Esophagus muscularis mucosa (tissue), 4 donors: ENCODE data around the gene OR2A12. TPM values are rescaled to one million over a fixed set of nuclear protein-coding genes. Genes with fewer than 3 reads are reported as not detected.

Experiments used
- DNase-seq: peaks from one replicate; pipeline ENCODE4 v3.0.0-alpha.2; 2017; ENCODE audit errors: extremely low spot score
- H3K27ac ChIP-seq, 4 donors: fragments of 200-600 bp; sonication (generic); replicated peaks in 1 of 4; 1 replicate in 3 of 4; 2 replicates in 1 of 4; pipeline ENCODE4 v1.5.1; 2016 to 2019; ENCODE audit warnings: mild to moderate bottlenecking in 1 of 4
- H3K27me3 ChIP-seq, 4 donors: fragments of 200-600 bp; sonication (generic); one replicate each; pipeline versions ENCODE4 v1.5.1 to v1.6.0; 2016 to 2019
- H3K36me3 ChIP-seq, 4 donors: fragments of 200-600 bp; sonication (generic); one replicate each; pipeline ENCODE4 v1.5.1; 2016 to 2019
- H3K4me1 ChIP-seq, 4 donors: fragments of 200-600 bp; sonication (generic); one replicate each; pipeline ENCODE4 v1.5.1; 2016 to 2019
- H3K4me3 ChIP-seq, 4 donors: fragments of 200-600 bp; sonication (generic); 1 replicate in 2 of 4; 2 replicates in 2 of 4; pipeline ENCODE4 v1.5.1; 2016 to 2019; ENCODE audit warnings: mild to moderate bottlenecking in 4 of 4, moderate library complexity in 1 of 4
- H3K9me3 ChIP-seq, 4 donors: fragments of 200-600 bp; sonication (generic); 1 replicate in 3 of 4; 2 replicates in 1 of 4; pipeline ENCODE4 v1.5.1; 2016 to 2019
- EP300 ChIP-seq: sonication (generic); formaldehyde crosslinking; IDR thresholded peaks from one replicate; pipeline ENCODE4 v1.6.1; 2017; ENCODE audit warnings: antibody characterized with exemption
- POLR2A ChIP-seq: fragments of 450-650 bp; IDR thresholded peaks from one replicate; pipeline ENCODE4 v1.6.1; 2017; ENCODE audit warnings: antibody characterized with exemption, moderate library complexity, mild to moderate bottlenecking, low read depth
- POLR2AphosphoS5 ChIP-seq, 2 donors: sonication (generic); formaldehyde crosslinking; IDR thresholded peaks; one replicate each; pipeline ENCODE4 v1.6.1; 2017; ENCODE audit warnings: antibody characterized with exemption in 2 of 2
- WGBS: methylation state at CpG from one replicate; pipeline ENCODE4 v1.1.5; 2018; 5-methylcytosine and 5-hydroxymethylcytosine counted together
- intact Hi-C: fragments of 100-400 bp; cut with DNase I; formaldehyde crosslinking; loops from one replicate; pipeline ENCODE4 v1.15.1; 2023
- total RNA-seq, 4 donors: library from RNA; depleted of rRNA; stranded (reverse); fragments of >200 nt; gene quantifications; one replicate each; pipeline versions ENCODE4 v1.1.0 to v1.2.1, GENCODE V29; 2016
- TF ChIP-seq, protein P1 (sequence below), 3 experiments: fragments of 200-600 bp in 2 of 3; fragments of 450-650 bp in 1 of 3; sonication (generic) in 2 of 3; IDR thresholded peaks; one replicate each; pipeline ENCODE4 v1.5.1; 2017 to 2019; ENCODE audit warnings: antibody characterized with exemption in 3 of 3, mild to moderate bottlenecking in 2 of 3, moderate library complexity in 1 of 3

The OR2A12 gene
- total RNA-seq, 4 donors from 2014 or later, result not detected

DNA sequence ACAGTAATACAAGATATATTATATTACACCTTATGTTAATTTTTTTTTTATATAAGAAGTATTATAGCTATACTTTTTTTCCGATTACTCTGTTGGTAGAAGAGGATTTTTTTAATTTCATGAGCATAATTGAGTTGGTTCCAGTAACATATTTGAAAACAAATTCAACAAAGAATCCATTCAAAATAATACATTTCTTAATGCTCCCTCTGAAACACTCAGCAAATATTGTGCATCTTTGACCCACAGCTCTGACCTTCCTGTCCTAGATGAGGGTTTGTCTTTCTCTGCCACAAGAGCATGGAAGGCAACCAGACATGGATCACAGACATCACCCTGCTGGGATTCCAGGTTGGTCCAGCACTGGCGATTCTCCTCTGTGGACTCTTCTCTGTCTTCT lies 23.2 kb downstream of the OR2A12 start, which contains the start of gene OR2A2:
Gene OR2A2, plus strand, starts transcription at position 301 of the 400 bp plus-strand sequence. Its CDS starts 0 bp downstream, at position 301.
- intact Hi-C loops, result no loop called here
- DNase-seq, result no peak
- no peaks in the 10 kb centered on the region for H3K9me3 ChIP-seq
- no peak within 1 kb of the TSS for H3K27ac ChIP-seq
- H3K4me3 ChIP-seq, result no peak within 1 kb of the TSS
- H3K4me1 ChIP-seq, result no peaks in the 10 kb centered on the region
- 89% methylated on average over 2 of the region's 2 CpGs for WGBS
- TF ChIP-seq, protein P1, sequence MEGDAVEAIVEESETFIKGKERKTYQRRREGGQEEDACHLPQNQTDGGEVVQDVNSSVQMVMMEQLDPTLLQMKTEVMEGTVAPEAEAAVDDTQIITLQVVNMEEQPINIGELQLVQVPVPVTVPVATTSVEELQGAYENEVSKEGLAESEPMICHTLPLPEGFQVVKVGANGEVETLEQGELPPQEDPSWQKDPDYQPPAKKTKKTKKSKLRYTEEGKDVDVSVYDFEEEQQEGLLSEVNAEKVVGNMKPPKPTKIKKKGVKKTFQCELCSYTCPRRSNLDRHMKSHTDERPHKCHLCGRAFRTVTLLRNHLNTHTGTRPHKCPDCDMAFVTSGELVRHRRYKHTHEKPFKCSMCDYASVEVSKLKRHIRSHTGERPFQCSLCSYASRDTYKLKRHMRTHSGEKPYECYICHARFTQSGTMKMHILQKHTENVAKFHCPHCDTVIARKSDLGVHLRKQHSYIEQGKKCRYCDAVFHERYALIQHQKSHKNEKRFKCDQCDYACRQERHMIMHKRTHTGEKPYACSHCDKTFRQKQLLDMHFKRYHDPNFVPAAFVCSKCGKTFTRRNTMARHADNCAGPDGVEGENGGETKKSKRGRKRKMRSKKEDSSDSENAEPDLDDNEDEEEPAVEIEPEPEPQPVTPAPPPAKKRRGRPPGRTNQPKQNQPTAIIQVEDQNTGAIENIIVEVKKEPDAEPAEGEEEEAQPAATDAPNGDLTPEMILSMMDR (IDR thresholded peaks at IDR 0.05), result no peak
- TF ChIP-seq POLR2A, result no peak
- no peak for TF ChIP-seq EP300
- TF ChIP-seq POLR2AphosphoS5 (IDR thresholded peaks at IDR 0.05), result no peak
- H3K36me3 ChIP-seq, result no peaks in the 10 kb centered on the region
- no peaks in the 10 kb centered on the region for H3K27me3 ChIP-seq

DNA sequence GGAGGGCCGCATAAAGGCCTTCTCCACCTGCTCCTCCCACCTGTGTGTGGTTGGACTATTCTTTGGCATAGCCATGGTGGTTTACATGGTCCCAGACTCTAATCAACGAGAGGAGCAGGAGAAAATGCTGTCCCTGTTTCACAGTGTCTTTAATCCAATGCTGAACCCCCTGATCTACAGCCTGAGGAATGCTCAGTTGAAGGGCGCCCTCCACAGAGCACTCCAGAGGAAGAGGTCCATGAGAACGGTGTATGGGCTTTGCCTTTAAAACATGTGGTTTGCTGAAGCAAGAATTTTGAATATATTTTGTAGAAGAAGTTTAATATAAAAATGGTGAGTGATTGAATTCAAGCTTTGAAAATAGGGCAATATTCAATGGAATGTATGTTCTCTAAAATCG lies 24.2 kb downstream of the OR2A12 start:
- TF ChIP-seq EP300, result no peak
- no peak for TF ChIP-seq POLR2A
- TF ChIP-seq, protein P1 (IDR thresholded peaks at IDR 0.05), result no peak
- no peak for TF ChIP-seq POLR2AphosphoS5 (IDR thresholded peaks at IDR 0.05)
- Histone ChIP-seq H3K27me3 (no peaks in the 10 kb centered on the region), H3K4me3 (no peak overlapping the region), H3K36me3 (no peaks in the 10 kb centered on the region), H3K4me1 (no peaks in the 10 kb centered on the region), H3K9me3 (no peaks in the 10 kb centered on the region), H3K27ac (no peak overlapping the region)
- no peak for DNase-seq
- intact Hi-C loops, result no loop called here
- 83% methylated on average over 5 of the region's 5 CpGs for WGBS

DNA sequence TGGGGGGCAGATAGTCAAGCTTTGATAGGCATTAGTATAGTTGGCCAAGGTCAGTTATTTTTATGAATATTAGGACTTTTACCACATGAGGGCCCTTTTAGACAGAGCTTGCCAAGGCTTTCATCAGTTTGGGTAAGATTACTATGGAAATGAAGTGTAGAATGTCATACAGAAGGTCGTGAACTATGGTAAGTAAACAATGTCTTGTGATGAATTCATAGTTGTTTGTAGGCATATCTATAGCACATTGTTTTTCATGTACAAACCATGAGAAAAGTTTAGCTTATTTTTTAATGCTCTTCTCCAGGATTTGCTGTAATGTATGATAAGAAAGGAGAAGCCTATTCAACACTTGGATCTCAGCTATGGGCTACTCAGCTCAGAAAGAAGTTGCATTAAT lies 27.6 kb downstream of the OR2A12 start:
- 54% methylated on average over 1 of the region's 1 CpG for WGBS
- H3K27ac ChIP-seq, result no peak overlapping the region
- no peaks in the 10 kb centered on the region for H3K36me3 ChIP-seq
- no peaks in the 10 kb centered on the region for H3K4me1 ChIP-seq
- no peaks in the 10 kb centered on the region for H3K9me3 ChIP-seq
- intact Hi-C loops, result no loop called here
- no peaks in the 10 kb centered on the region for H3K27me3 ChIP-seq
- TF ChIP-seq EP300 (no peak), POLR2AphosphoS5 (IDR thresholded peaks at IDR 0.05) (no peak)
- DNase-seq, result no peak
- no peak overlapping the region for H3K4me3 ChIP-seq

DNA sequence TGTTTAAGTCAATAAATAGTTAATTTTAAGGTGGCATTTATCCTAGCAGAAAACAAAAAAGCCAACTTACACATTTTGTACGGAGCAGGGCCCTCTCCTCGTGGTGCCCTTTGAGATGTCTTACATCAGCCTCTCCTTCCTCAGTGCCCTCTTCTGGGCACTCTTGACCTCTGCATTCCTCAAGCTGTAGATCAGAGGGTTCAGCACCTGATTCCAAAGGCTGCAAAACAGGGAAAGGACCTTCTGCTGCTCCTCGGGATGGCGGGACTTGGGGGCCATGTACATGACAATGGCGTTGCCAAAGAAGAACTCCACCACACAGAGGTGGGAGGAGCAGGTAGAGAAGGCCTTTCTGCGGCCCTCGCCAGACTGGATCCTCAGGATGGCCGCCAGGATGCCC lies 32.3 kb downstream of the OR2A12 start:
- intact Hi-C loops, result no loop called here
- Histone ChIP-seq H3K36me3 (no peaks in the 10 kb centered on the region), H3K4me3 (no peak overlapping the region), H3K27ac (no peak overlapping the region), H3K4me1 (no peaks in the 10 kb centered on the region), H3K27me3 (no peaks in the 10 kb centered on the region), H3K9me3 (no peaks in the 10 kb centered on the region)
- WGBS, result 66% methylated on average over 8 of the region's 8 CpGs
- no peak for DNase-seq
- no peak for TF ChIP-seq POLR2A
- no peak for TF ChIP-seq EP300
- TF ChIP-seq POLR2AphosphoS5 (IDR thresholded peaks at IDR 0.05), result no peak
- TF ChIP-seq, protein P1 (IDR thresholded peaks at IDR 0.05), result no peak

DNA sequence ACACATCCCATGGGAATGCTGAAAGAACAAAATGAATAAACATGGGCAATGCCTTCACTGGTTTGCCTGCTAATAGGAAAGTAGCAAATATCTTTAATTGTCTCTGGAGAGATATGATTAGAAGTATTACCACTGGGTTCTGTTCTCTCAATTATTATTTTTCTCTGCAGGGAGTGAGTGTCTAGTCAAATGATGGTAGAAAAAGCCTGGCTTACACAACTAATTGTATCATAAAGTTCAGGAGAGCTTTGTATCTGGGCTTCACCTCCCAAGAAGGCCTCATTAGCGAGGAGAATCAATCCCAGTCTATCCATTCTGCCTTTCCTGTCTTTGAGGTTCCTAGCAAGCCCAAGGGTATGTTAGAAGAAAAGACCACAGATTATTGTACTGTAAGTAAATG lies 36.8 kb downstream of the OR2A12 start, which contains the start of gene OR2A14:
Gene OR2A14, plus strand, starts transcription at position 301 of the 400 bp plus-strand sequence. CDS start 5,937 bp downstream, outside the sequence.
- DNase-seq, result no peak
- H3K4me1 ChIP-seq, result no peaks in the 10 kb centered on the region
- H3K4me3 ChIP-seq, result no peak within 1 kb of the TSS
- WGBS, result 94% methylated on average over 1 of the region's 1 CpG
- H3K27me3 ChIP-seq, result no peaks in the 10 kb centered on the region
- H3K9me3 ChIP-seq, result no peaks in the 10 kb centered on the region
- H3K36me3 ChIP-seq, result no peaks in the 10 kb centered on the region
- intact Hi-C loops, result no loop called here
- H3K27ac ChIP-seq, result no peak within 1 kb of the TSS
- TF ChIP-seq, protein P1 (IDR thresholded peaks at IDR 0.05), result no peak
- TF ChIP-seq POLR2A (no peak), EP300 (no peak), POLR2AphosphoS5 (IDR thresholded peaks at IDR 0.05) (no peak)
